ENCODE data around the gene MED23. TPM values are rescaled to one million over a fixed set of nuclear protein-coding genes. Genes with fewer than 3 reads are reported as not detected.
"Not testable (repeated sequence)": the region's sequence is repeated elsewhere in the genome, so short reads cannot be mapped to it uniquely, and the experiment has no call there.

The MED23 gene
- total RNA-seq, 2 experiments from 2014 or later = 23.9 to 25.3 TPM

DNA sequence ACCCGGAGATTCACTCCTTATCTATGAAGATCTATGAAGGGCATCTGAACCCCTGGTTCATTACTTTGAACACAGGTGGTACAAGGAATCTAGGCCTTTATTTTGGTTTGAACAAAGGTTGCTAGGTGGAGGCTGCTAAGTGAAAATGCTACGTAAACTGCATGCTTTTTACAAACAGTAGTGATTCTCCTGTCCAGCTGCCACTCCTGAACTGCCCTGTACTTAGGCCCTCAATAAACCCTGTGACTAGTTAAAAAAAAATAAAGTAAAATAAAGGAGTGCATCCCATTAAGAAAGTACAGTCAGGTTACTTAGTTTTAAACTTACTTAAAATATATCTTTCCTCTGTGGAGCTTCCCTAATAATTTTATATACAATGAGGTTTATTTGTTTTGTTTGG lies 82.7 kb downstream of the MED23 start:
- Mint-ChIP-seq H3K27me3 (no peaks in the 10 kb centered on the region), H3K36me3 (ENCODE audit: low read depth) (no peaks in the 10 kb centered on the region), H3K4me3 (no peak overlapping the region), H3K27ac (no peak overlapping the region), H3K4me1 (ENCODE audit: low read depth) (no peaks in the 10 kb centered on the region), H3K9me3 (no peaks in the 10 kb centered on the region)
- no peak for DNase-seq
- POLR2A ChIA-PET = no interaction called here
- TF ChIP-seq CTCF (IDR thresholded peaks at IDR 0.05) = no peak
- intact Hi-C loops (cut with micrococcal nuclease) = no loop called here
- CTCF ChIA-PET = interaction anchor here (1.8 kb wide), 1 partner anchor 83 kb away, joined by 4 read pairs; the partner anchor contains the start of gene MED23
- ATAC-seq = no peak

DNA sequence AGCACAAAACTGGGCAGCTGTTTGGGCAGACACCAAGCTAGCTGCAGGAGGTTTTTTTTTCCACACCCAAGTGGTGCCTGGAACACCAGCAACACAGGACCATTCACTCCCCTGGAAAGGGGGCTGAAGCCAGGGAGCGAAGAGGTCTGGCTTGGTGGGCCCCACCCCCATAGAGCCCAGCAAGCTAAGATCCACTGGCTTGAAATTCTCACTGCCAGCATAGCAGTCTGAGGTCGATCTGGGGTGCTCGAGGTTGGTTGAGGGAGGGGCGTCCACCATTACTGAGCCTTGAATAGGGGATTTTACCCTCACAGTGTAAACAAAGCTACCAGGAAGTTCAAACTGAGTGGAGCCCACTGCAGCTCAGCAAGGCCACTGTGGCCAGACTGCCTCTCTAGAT lies 89.4 kb downstream of the MED23 start:
- H3K4me1 Mint-ChIP-seq (ENCODE audit: low read depth); intact Hi-C loops (cut with micrococcal nuclease); H3K4me3 Mint-ChIP-seq; ATAC-seq; H3K27ac Mint-ChIP-seq; H3K36me3 Mint-ChIP-seq (ENCODE audit: low read depth); H3K27me3 Mint-ChIP-seq; POLR2A ChIA-PET; DNase-seq; H3K9me3 Mint-ChIP-seq: not testable (repeated sequence)
- CTCF ChIA-PET = interaction anchor here (1.1 to 2.5 kb wide), 4 partner anchors 19 to 653 kb away, joined by 3 to 5 read pairs (median 4); partner anchors contain the start of gene MED23

GRCh38 chr6:131532580-131533039 lies 95.4 kb downstream of the MED23 start:
- no peaks in the 10 kb centered on the region for H3K9me3 Mint-ChIP-seq
- CTCF ChIA-PET = interaction anchor here (0.7 to 6.8 kb wide), 15 partner anchors 8 to 647 kb away, joined by 4 to 86 read pairs (median 8); no protein-coding TSS in a partner anchor
- H3K4me1 Mint-ChIP-seq (ENCODE audit: low read depth) = peaks cover 49% of the 10 kb centered on the region
- no peaks in the 10 kb centered on the region for H3K27me3 Mint-ChIP-seq
- no peaks in the 10 kb centered on the region for H3K36me3 Mint-ChIP-seq (ENCODE audit: low read depth)
- peak overlapping the region; percentile 80 for H3K27ac Mint-ChIP-seq
- intact Hi-C loops (cut with micrococcal nuclease) = loop anchor here (5.0 kb wide), 1 partner anchor 650 kb away; no protein-coding TSS in a partner anchor
- DNase-seq (peak; percentile 82), ATAC-seq (peak; percentile 91)
- H3K4me3 Mint-ChIP-seq = no peak overlapping the region
- TF ChIP-seq CTCF (IDR thresholded peaks at IDR 0.05) = no peak
- POLR2A ChIA-PET = interaction anchor here (0.7 to 1.1 kb wide), 3 partner anchors 13 to 333 kb away, joined by 3 to 5 read pairs (median 3); no protein-coding TSS in a partner anchor

DNA sequence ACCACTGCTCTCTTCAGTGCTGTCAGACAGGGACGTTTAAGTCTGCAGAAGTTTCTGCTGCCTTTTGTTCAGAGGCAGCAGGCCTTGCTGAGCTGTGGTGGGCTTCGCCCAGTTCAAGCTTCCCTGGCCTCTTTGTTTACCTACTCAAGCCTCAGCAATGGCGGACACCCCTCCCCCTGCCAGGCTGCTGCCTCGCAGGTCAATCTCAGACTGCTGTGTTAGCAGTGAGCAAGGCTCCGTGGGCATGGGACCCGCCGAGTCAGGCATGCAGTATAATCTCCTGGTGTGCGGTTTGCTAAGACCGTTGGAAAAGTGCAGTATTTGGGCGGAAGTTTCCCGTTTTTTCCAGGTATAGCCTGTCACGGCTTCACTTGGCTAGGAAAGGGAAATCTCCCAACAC lies 96.4 kb downstream of the MED23 start:
- ChIA-PET CTCF (interaction anchor here (6.6 to 6.8 kb wide), 2 partner anchors 12 to 332 kb away, joined by 83 to 86 read pairs; no protein-coding TSS in a partner anchor), POLR2A (interaction anchor here (2.1 kb wide), 1 partner anchor 332 kb away, joined by 5 read pairs; no protein-coding TSS in a partner anchor)
- not testable (repeated sequence) for H3K27ac Mint-ChIP-seq; H3K9me3 Mint-ChIP-seq; H3K27me3 Mint-ChIP-seq; H3K36me3 Mint-ChIP-seq (ENCODE audit: low read depth); DNase-seq; ATAC-seq; H3K4me3 Mint-ChIP-seq
- H3K4me1 Mint-ChIP-seq (ENCODE audit: low read depth) = peaks cover 49% of the 10 kb centered on the region
- intact Hi-C loops (cut with micrococcal nuclease) = loop anchor here (5.0 kb wide), 1 partner anchor 649 kb away; no protein-coding TSS in a partner anchor

GRCh38 chr6:131530936-131531335 lies 97.1 kb downstream of the MED23 start:
- H3K27ac Mint-ChIP-seq; ATAC-seq; H3K4me3 Mint-ChIP-seq; H3K9me3 Mint-ChIP-seq; H3K27me3 Mint-ChIP-seq; DNase-seq; H3K36me3 Mint-ChIP-seq (ENCODE audit: low read depth): not testable (repeated sequence)
- CTCF ChIA-PET = interaction anchor here (6.6 to 6.8 kb wide), 2 partner anchors 11 to 331 kb away, joined by 83 to 86 read pairs; no protein-coding TSS in a partner anchor
- POLR2A ChIA-PET = interaction anchor here (0.8 to 2.1 kb wide), 2 partner anchors 17 to 332 kb away, joined by 3 to 5 read pairs; no protein-coding TSS in a partner anchor
- intact Hi-C loops (cut with micrococcal nuclease) = loop anchor here (5.0 kb wide), 1 partner anchor 649 kb away; no protein-coding TSS in a partner anchor
- peaks cover 49% of the 10 kb centered on the region for H3K4me1 Mint-ChIP-seq (ENCODE audit: low read depth)

- POLR2A ChIA-PET = no interaction called here
These were observed 103.2 kb downstream of the MED23 start for GRCh38 chr6:131524695-131525336.

More at GRCh38 chr6:131524695-131525336, 103.2 kb downstream of the MED23 start:
- CTCF ChIA-PET = interaction anchor here (2.0 to 3.5 kb wide), 2 partner anchors 9 to 342 kb away, joined by 6 to 24 read pairs; no protein-coding TSS in a partner anchor
- peak overlapping the region; percentile 23 for H3K27ac Mint-ChIP-seq
- no peak for TF ChIP-seq CTCF (IDR thresholded peaks at IDR 0.05)
- no peak overlapping the region for H3K4me3 Mint-ChIP-seq
- H3K36me3 Mint-ChIP-seq (ENCODE audit: low read depth) = no peaks in the 10 kb centered on the region
- DNase-seq (peak; percentile 48), ATAC-seq (peak; percentile 34)
- no peaks in the 10 kb centered on the region for H3K9me3 Mint-ChIP-seq
- intact Hi-C loops (cut with micrococcal nuclease) = no loop called here
- peaks cover 18% of the 10 kb centered on the region for H3K4me1 Mint-ChIP-seq (ENCODE audit: low read depth)
- H3K27me3 Mint-ChIP-seq = no peaks in the 10 kb centered on the region

Measured in activated CD8-positive, alpha-beta T cell treated with anti-CD3 and anti-CD28 coated beads for 36 hours (primary cell).